IMR-90 (cell line): ENCODE results near the gene MYBPC3. TPM values are rescaled to one million over a fixed set of nuclear protein-coding genes. Genes with fewer than 3 reads are reported as not detected.

ENCODE experiments used
- ATAC-seq: fragments of 200-7000 bp; cut with Tn5 transposase; 2 replicates; pipeline ENCODE4 v1.9.1; 2020; ENCODE audit warnings: low read depth, mild to moderate bottlenecking, moderate library complexity
- BruUV-seq: library from RNA; stranded (reverse); fragments of 400-500 nt; replicated peaks from 2 replicates; lab custom pipeline; 2021; lab: Mats Ljungman, UMichigan
- CTCF ChIA-PET: fragments of 300-600 bp; formaldehyde crosslinking; extraction: SDS; loops from one replicate; lab custom pipeline; 2021; ENCODE audit warnings: antibody characterized with exemption; lab: Yijun Ruan, JAX
- POLR2A ChIA-PET: fragments of 300-600 bp; sonication (Branson Sonifier 250); formaldehyde crosslinking; loops from one replicate; lab custom pipeline; 2022; ENCODE audit warnings: antibody characterized with exemption; ENCODE audit not compliant: unreplicated experiment; lab: Charles Lee
- DNase-seq: peaks from one replicate; pipeline ENCODE4 v3.0.0; 2013
- H2AFZ ChIP-seq: replicated peaks from 2 replicates; pipeline ENCODE3; 2013; ENCODE audit warnings: low read length, mild to moderate bottlenecking; ENCODE audit not compliant: poor library complexity
- H2AK5ac ChIP-seq: 2 replicates; pipeline ENCODE4 v1.6.1; 2013; ENCODE audit warnings: low read depth, low read length, inconsistent platforms
- H2AK9ac ChIP-seq: replicated peaks from 2 replicates; pipeline ENCODE3; 2013; ENCODE audit warnings: mild to moderate bottlenecking, low read depth, low read length, moderate library complexity; ENCODE audit not compliant: poor library complexity
- H2BK120ac ChIP-seq: 2 replicates; pipeline ENCODE4 v1.6.1; 2013; ENCODE audit warnings: low read depth, low read length, inconsistent platforms
- H2BK15ac ChIP-seq: 3 replicates; pipeline ENCODE4 v1.6.1; 2013; ENCODE audit warnings: low read depth, low read length, inconsistent platforms
- H2BK20ac ChIP-seq: 2 replicates; pipeline ENCODE4 v1.6.1; 2013; ENCODE audit warnings: low read depth, mild to moderate bottlenecking, inconsistent platforms, low read length, moderate library complexity
- H2BK5ac ChIP-seq: 2 replicates; pipeline ENCODE4 v1.6.1; 2013; ENCODE audit warnings: mild to moderate bottlenecking, low read depth, low read length, inconsistent platforms; ENCODE audit not compliant: poor library complexity, severe bottlenecking
- H3K14ac ChIP-seq: replicated peaks from 2 replicates; pipeline ENCODE4 v1.6.1; 2013; ENCODE audit warnings: low read depth, low read length, inconsistent platforms
- H3K18ac ChIP-seq: 2 replicates; pipeline ENCODE4 v1.6.1; 2013; ENCODE audit warnings: low read depth, low read length, control low read depth
- H3K23ac ChIP-seq: 2 replicates; pipeline ENCODE4 v1.6.1; 2013; ENCODE audit warnings: low read depth, low read length, inconsistent platforms
- H3K27ac ChIP-seq: 2 replicates; pipeline ENCODE4 v1.5.1; 2013; ENCODE audit warnings: mild to moderate bottlenecking, control low read depth, low read length; ENCODE audit not compliant: insufficient read depth
- H3K27me3 ChIP-seq: 2 replicates; pipeline ENCODE4 v1.6.1; 2013; ENCODE audit warnings: low read length; ENCODE audit not compliant: control insufficient read depth, insufficient read depth
- H3K36me3 ChIP-seq: 2 replicates; pipeline ENCODE4 v1.6.1; 2013; ENCODE audit warnings: low read length, mixed read lengths; ENCODE audit not compliant: control insufficient read depth, insufficient read depth
- H3K4ac ChIP-seq: 2 replicates; pipeline ENCODE4 v1.6.1; 2013; ENCODE audit warnings: low read depth, low read length, inconsistent platforms
- H3K4me1 ChIP-seq: 2 replicates; pipeline ENCODE4 v1.6.1; 2013; ENCODE audit warnings: low read length, mixed read lengths; ENCODE audit not compliant: control insufficient read depth, insufficient read depth
- H3K4me2 ChIP-seq: 2 replicates; pipeline ENCODE4 v1.6.1; 2013; ENCODE audit warnings: low read depth, mild to moderate bottlenecking, control low read depth, low read length, moderate library complexity
- H3K4me3 ChIP-seq: 2 replicates; pipeline ENCODE4 v1.5.1; 2013; ENCODE audit warnings: low read depth, mild to moderate bottlenecking, control low read depth, low read length, moderate library complexity; ENCODE audit not compliant: insufficient read depth
- H3K56ac ChIP-seq: 2 replicates; pipeline ENCODE4 v1.6.1; 2013; ENCODE audit warnings: low read length, inconsistent platforms; ENCODE audit not compliant: insufficient read depth; ENCODE audit errors: extremely low read depth
- H3K79me1 ChIP-seq, 2 experiments: 2 replicates each; pipeline ENCODE4 v1.6.1; 2013; ENCODE audit warnings: low read length in 2 of 2, inconsistent platforms in 1 of 2, low read depth in 1 of 2
- H3K9ac ChIP-seq: 2 replicates; pipeline ENCODE4 v1.6.1; 2013; ENCODE audit warnings: low read depth, low read length, control low read depth
- H3K9me1 ChIP-seq: 2 replicates; pipeline ENCODE4 v1.6.1; 2013; ENCODE audit warnings: low read length, inconsistent platforms; ENCODE audit not compliant: insufficient read depth
- H3K9me3 ChIP-seq: 2 replicates; pipeline ENCODE4 v1.6.1; 2013; ENCODE audit warnings: low read length; ENCODE audit not compliant: control insufficient read depth, insufficient read depth
- H4K20me1 ChIP-seq: 2 replicates; pipeline ENCODE4 v1.6.1; 2013; ENCODE audit warnings: low read length, inconsistent platforms; ENCODE audit not compliant: insufficient read depth
- H4K5ac ChIP-seq: 2 replicates; pipeline ENCODE4 v1.6.1; 2013; ENCODE audit warnings: mild to moderate bottlenecking, low read depth, low read length, control low read depth
- H4K8ac ChIP-seq, 2 experiments: 2 replicates each; pipeline ENCODE4 v1.6.1; 2013; ENCODE audit warnings: low read depth in 2 of 2, low read length in 2 of 2, control low read depth in 1 of 2, inconsistent platforms in 1 of 2
- H4K91ac ChIP-seq: 2 replicates; pipeline ENCODE4 v1.6.1; 2013; ENCODE audit warnings: low read depth, low read length, inconsistent platforms; ENCODE audit not compliant: insufficient read depth
- BHLHE40 ChIP-seq: fragments of 150-350 bp; IDR thresholded peaks from 2 replicates; pipeline ENCODE4 v1.6.1; 2016; ENCODE audit warnings: mild to moderate bottlenecking, low read depth, low read length
- CEBPB ChIP-seq: IDR thresholded peaks from 2 replicates; pipeline ENCODE4 v1.6.1; 2012; ENCODE audit warnings: low read depth, low read length, improper control_type of control experiment
- CHD1 ChIP-seq: IDR thresholded peaks from 2 replicates; pipeline ENCODE4 v1.6.1; 2012; ENCODE audit warnings: low read depth, low read length, improper control_type of control experiment
- FOS ChIP-seq: fragments of 150-350 bp; IDR thresholded peaks from 2 replicates; pipeline ENCODE4 v1.6.1; 2016; ENCODE audit warnings: low read depth, low read length
- MAFK ChIP-seq: IDR thresholded peaks from 2 replicates; pipeline ENCODE4 v1.6.1; 2012; ENCODE audit warnings: low read depth, low read length, improper control_type of control experiment
- MAZ ChIP-seq: IDR thresholded peaks from 2 replicates; pipeline ENCODE4 v1.6.1; 2012; ENCODE audit warnings: low read depth, mild to moderate bottlenecking, low read length, improper control_type of control experiment, moderate library complexity, borderline replicate concordance
- MXI1 ChIP-seq: IDR thresholded peaks from 2 replicates; pipeline ENCODE4 v1.6.1; 2012; ENCODE audit warnings: low read depth, mild to moderate bottlenecking, low read length, moderate library complexity, borderline replicate concordance
- NFE2L2 ChIP-seq: fragments of 150-350 bp; IDR thresholded peaks from 2 replicates; pipeline ENCODE4 v1.6.1; 2016; ENCODE audit warnings: low read depth, mild to moderate bottlenecking, low read length
- POLR2A ChIP-seq: IDR thresholded peaks from 2 replicates; pipeline ENCODE4 v1.6.1; 2012; ENCODE audit warnings: mild to moderate bottlenecking, low read depth, low read length
- RAD21 ChIP-seq: IDR thresholded peaks from 2 replicates; pipeline ENCODE4 v1.6.1; 2012; ENCODE audit warnings: low read length, improper control_type of control experiment
- RCOR1 ChIP-seq: IDR thresholded peaks from 2 replicates; pipeline ENCODE4 v1.6.1; 2012; ENCODE audit warnings: mild to moderate bottlenecking, low read length, improper control_type of control experiment; ENCODE audit not compliant: insufficient replicate concordance
- RFX5 ChIP-seq: IDR thresholded peaks from 2 replicates; pipeline ENCODE4 v1.8.0; 2012; ENCODE audit warnings: low read depth, mild to moderate bottlenecking, low read length, moderate library complexity
- SMC3 ChIP-seq: fragments of 150-350 bp; IDR thresholded peaks from 2 replicates; pipeline ENCODE4 v1.6.1; 2016; ENCODE audit warnings: low read depth, mild to moderate bottlenecking, antibody characterized with exemption, low read length, moderate library complexity
- WGBS, 2 experiments: methylation state at CpG; one replicate each; pipeline versions ENCODE4 v1.1.5 to v1.1.7; 2013; ENCODE audit warnings: missing lambda C conversion rate in 2 of 2; ENCODE audit not compliant: insufficient read length in 1 of 2; ENCODE audit errors: extremely low coverage in 2 of 2; 5-methylcytosine and 5-hydroxymethylcytosine counted together
- dilution Hi-C: fragments of 300-500 bp; cut with HindIII; formaldehyde crosslinking; loops from one replicate; pipeline ENCODE4 v1.14.3; 2018; ENCODE audit warnings: low sequenced_read_pairs; ENCODE audit not compliant: unreplicated experiment
- in situ Hi-C: fragments of 300-500 bp; cut with MboI; formaldehyde crosslinking; loops from 3 replicates; pipeline ENCODE4 v1.14.3; 2019; ENCODE audit warnings: low sequenced_read_pairs, inconsistent platforms, mixed read lengths
- intact Hi-C: fragments of 100-400 bp; cut with micrococcal nuclease; formaldehyde crosslinking; loops from 2 replicates; pipeline ENCODE4 v1.10.0; 2022
- polyA plus RNA-seq, 3 experiments: library from polyadenylated mRNA; depleted of rRNA; stranded (reverse); fragments of >200 nt; gene quantifications; 2 replicates each; pipeline ENCODE4 v1.2.3, GENCODE V29; 2012; ENCODE audit warnings: low replicate concordance in 1 of 3
- total RNA-seq: library from RNA; depleted of rRNA; stranded (reverse); fragments of >200 nt; gene quantifications from 2 replicates; pipeline ENCODE4 v1.2.3, GENCODE V29; 2012
- TF ChIP-seq, protein P1 (sequence below): conservative IDR thresholded peaks from 2 replicates; pipeline ENCODE4 v1.5.1; 2012; ENCODE audit warnings: mild to moderate bottlenecking, low read depth, low read length, improper control_type of control experiment
- TF ChIP-seq, protein P2 (sequence below): fragments of 150-350 bp; IDR thresholded peaks from 2 replicates; pipeline ENCODE4 v1.6.1; 2016; ENCODE audit warnings: low read depth, mild to moderate bottlenecking, low read length, moderate library complexity, borderline replicate concordance
- TF ChIP-seq, protein P3 (sequence below): fragments of 150-350 bp; IDR thresholded peaks from 2 replicates; pipeline ENCODE4 v1.6.1; 2017; ENCODE audit warnings: mild to moderate bottlenecking, antibody characterized with exemption, low read length, low read depth

MYBPC3 gene
- total and polyA plus RNA-seq, 2 of the 4 experiments (the other 2 are of a cell fraction), result not detected

DNA sequence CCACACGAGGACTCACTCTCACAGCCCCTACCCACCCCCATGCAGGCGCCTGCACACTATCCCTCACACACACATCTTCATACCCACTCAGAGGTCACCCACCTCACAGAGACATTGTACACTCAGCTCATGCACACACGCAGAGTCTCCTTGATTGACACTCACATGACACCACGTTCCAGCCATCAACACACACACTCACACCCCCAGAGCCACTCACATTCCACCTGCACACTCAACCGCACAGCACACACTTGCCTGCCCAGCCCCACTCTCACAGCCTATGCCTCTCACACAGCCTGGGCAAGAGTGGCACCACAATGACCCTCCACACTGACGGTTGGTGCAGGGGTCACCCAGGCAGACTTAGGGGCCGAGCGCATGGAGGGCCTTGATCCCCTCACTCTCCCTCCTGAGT, 23.6 kb upstream of the MYBPC3 start:
- dilution Hi-C loops, result no loop called here
- in situ Hi-C loops, result no loop called here
- DNase-seq, result no peak
- no peak overlapping the region; the same call in 2 of the 3 replicates for H2BK15ac ChIP-seq
- TF ChIP-seq MXI1 (no peak), SMC3 (no peak), RAD21 (no peak), NFE2L2 (no peak), MAFK (no peak), RCOR1 (no peak), FOS (no peak), CEBPB (no peak), BHLHE40 (no peak), CHD1 (no peak), POLR2A (no peak), RFX5 (no peak), MAZ (no peak)
- TF ChIP-seq, protein P1, sequence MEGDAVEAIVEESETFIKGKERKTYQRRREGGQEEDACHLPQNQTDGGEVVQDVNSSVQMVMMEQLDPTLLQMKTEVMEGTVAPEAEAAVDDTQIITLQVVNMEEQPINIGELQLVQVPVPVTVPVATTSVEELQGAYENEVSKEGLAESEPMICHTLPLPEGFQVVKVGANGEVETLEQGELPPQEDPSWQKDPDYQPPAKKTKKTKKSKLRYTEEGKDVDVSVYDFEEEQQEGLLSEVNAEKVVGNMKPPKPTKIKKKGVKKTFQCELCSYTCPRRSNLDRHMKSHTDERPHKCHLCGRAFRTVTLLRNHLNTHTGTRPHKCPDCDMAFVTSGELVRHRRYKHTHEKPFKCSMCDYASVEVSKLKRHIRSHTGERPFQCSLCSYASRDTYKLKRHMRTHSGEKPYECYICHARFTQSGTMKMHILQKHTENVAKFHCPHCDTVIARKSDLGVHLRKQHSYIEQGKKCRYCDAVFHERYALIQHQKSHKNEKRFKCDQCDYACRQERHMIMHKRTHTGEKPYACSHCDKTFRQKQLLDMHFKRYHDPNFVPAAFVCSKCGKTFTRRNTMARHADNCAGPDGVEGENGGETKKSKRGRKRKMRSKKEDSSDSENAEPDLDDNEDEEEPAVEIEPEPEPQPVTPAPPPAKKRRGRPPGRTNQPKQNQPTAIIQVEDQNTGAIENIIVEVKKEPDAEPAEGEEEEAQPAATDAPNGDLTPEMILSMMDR, result no peak
- TF ChIP-seq, protein P2, sequence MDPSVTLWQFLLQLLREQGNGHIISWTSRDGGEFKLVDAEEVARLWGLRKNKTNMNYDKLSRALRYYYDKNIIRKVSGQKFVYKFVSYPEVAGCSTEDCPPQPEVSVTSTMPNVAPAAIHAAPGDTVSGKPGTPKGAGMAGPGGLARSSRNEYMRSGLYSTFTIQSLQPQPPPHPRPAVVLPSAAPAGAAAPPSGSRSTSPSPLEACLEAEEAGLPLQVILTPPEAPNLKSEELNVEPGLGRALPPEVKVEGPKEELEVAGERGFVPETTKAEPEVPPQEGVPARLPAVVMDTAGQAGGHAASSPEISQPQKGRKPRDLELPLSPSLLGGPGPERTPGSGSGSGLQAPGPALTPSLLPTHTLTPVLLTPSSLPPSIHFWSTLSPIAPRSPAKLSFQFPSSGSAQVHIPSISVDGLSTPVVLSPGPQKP, result no peak
- TF ChIP-seq, protein P3, sequence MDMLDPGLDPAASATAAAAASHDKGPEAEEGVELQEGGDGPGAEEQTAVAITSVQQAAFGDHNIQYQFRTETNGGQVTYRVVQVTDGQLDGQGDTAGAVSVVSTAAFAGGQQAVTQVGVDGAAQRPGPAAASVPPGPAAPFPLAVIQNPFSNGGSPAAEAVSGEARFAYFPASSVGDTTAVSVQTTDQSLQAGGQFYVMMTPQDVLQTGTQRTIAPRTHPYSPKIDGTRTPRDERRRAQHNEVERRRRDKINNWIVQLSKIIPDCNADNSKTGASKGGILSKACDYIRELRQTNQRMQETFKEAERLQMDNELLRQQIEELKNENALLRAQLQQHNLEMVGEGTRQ, result no peak
- no peak overlapping the region for H2BK5ac ChIP-seq
- no peak for ATAC-seq
- peaks cover 9% of the 10 kb centered on the region for H3K9me1 ChIP-seq
- H2AK9ac ChIP-seq, result no peak overlapping the region
- no peak overlapping the region for H3K56ac ChIP-seq
- no peak overlapping the region for H3K4me2 ChIP-seq
- H4K91ac ChIP-seq, result no peak overlapping the region
- H3K27me3 ChIP-seq, result peaks cover 5% of the 10 kb centered on the region; the same call in 1 of the 2 replicates
- no peak overlapping the region for H4K8ac ChIP-seq
- no peaks in the 10 kb centered on the region; the same call in 1 of the 2 replicates for H4K20me1 ChIP-seq
- no peak overlapping the region for H3K27ac ChIP-seq
- H3K36me3 ChIP-seq, result no peaks in the 10 kb centered on the region
- BruUV-seq, result no TSS peak
- H3K18ac ChIP-seq, result no peak overlapping the region
- no peak overlapping the region for H3K23ac ChIP-seq
- POLR2A ChIA-PET, result no interaction called here
- H3K4me1 ChIP-seq, result peaks cover 5% of the 10 kb centered on the region
- 74% methylated on average over 7 of the region's 8 CpGs; no CpG with 5 or more reads in 1 of the 2 experiments for WGBS, 2 experiments
- no peak overlapping the region for H3K4me3 ChIP-seq
- H4K5ac ChIP-seq, result no peak overlapping the region
- no peak overlapping the region for H3K9ac ChIP-seq
- no peak overlapping the region for H2BK20ac ChIP-seq
- no peak overlapping the region for H3K4ac ChIP-seq
- intact Hi-C loops, result no loop called here
- H2BK120ac ChIP-seq, result no peak overlapping the region
- CTCF ChIA-PET, result no interaction called here
- peak overlapping the region; percentile 33 for H2AK5ac ChIP-seq
- no peaks in the 10 kb centered on the region for H3K9me3 ChIP-seq
- H2AFZ ChIP-seq, result peak overlapping the region; percentile 33
- no peaks in the 10 kb centered on the region for H3K79me1 ChIP-seq
- no peak overlapping the region for H3K14ac ChIP-seq
